Globus pallidus (tissue), 1 donor: ENCODE results near the gene CST1.
A peak's percentile ranks its signal among the peaks of the same experiment; 100 is the strongest.
"Not testable (repeated sequence)": the region's sequence is repeated elsewhere in the genome, so short reads cannot be mapped to it uniquely, and the experiment has no call there.

Source experiments
- DNase-seq: peaks from one replicate; pipeline ENCODE4 v3.0.0-alpha.2; 2015; ENCODE audit warnings: low spot score

Gene CST1

GRCh38 chr20:23754731-23755130 is 4.0 kb upstream of the CST1 start:
- no peak for DNase-seq

- DNase-seq = no peak
These were observed 2.9 kb upstream of the CST1 start for GRCh38 chr20:23753589-23753988.

- DNase-seq = no peak
These were observed 2.4 kb upstream of the CST1 start for GRCh38 chr20:23753194-23753548.

GRCh38 chr20:23752481-23753193 is 1.9 kb upstream of the CST1 start:
- no peak for DNase-seq

GRCh38 chr20:23752019-23752418 is 1.3 kb upstream of the CST1 start:
- no peak for DNase-seq

GRCh38 chr20:23749746-23750145 is 989 bp downstream of the CST1 start:
- DNase-seq = no peak

- not testable (repeated sequence) for DNase-seq
These were observed 1.8 kb downstream of the CST1 start for GRCh38 chr20:23748975-23749374.

- not testable (repeated sequence) for DNase-seq
These were observed 3.2 kb downstream of the CST1 start for GRCh38 chr20:23747551-23747950.

- DNase-seq = not testable (repeated sequence)
These were observed 3.6 kb downstream of the CST1 start for GRCh38 chr20:23747092-23747491.

- DNase-seq = no peak
These were observed 4.4 kb downstream of the CST1 start for GRCh38 chr20:23746321-23746720.

GRCh38 chr20:23745247-23745646 is 5.5 kb downstream of the CST1 start:
- DNase-seq = no peak

GRCh38 chr20:23744817-23745216 is 5.9 kb downstream of the CST1 start:
- DNase-seq = no peak

GRCh38 chr20:23735391-23735790 is 15.3 kb downstream of the CST1 start:
- peak; percentile 25 for DNase-seq

- DNase-seq = not testable (repeated sequence)
These were observed 15.8 kb downstream of the CST1 start for GRCh38 chr20:23734949-23735348.

GRCh38 chr20:23734440-23734839 is 16.3 kb downstream of the CST1 start:
- DNase-seq = not testable (repeated sequence)

- no peak for DNase-seq
These were observed 23.7 kb downstream of the CST1 start for GRCh38 chr20:23727016-23727415.

GRCh38 chr20:23725102-23725501 is 25.6 kb downstream of the CST1 start:
- no peak for DNase-seq

GRCh38 chr20:23723659-23724307 is 27.0 kb downstream of the CST1 start:
- DNase-seq = not testable (repeated sequence)

GRCh38 chr20:23722851-23723250 is 27.9 kb downstream of the CST1 start:
- not testable (repeated sequence) for DNase-seq

GRCh38 chr20:23721962-23722361 is 28.8 kb downstream of the CST1 start:
- no peak for DNase-seq

- not testable (repeated sequence) for DNase-seq
These were observed 31.4 kb downstream of the CST1 start for GRCh38 chr20:23719351-23719750.

- not testable (repeated sequence) for DNase-seq
These were observed 39.0 kb downstream of the CST1 start for GRCh38 chr20:23711778-23712177.

- no peak for DNase-seq
These were observed 40.0 kb downstream of the CST1 start for GRCh38 chr20:23710771-23711170.

GRCh38 chr20:23705895-23706294 is 44.8 kb downstream of the CST1 start:
- no peak for DNase-seq
